KBM-7 (cell line): Measurements from ENCODE around the gene JPH2.
"Not testable (repeated sequence)": the region's sequence is repeated elsewhere in the genome, so short reads cannot be mapped to it uniquely, and the experiment has no call there.

Experiments
- DNase-seq: peaks from one replicate; pipeline ENCODE4 v3.0.0-alpha.2; 2015
- in situ Hi-C: fragments of 300-500 bp; cut with MboI; formaldehyde crosslinking; loops from 2 replicates; pipeline ENCODE4 v1.14.3; 2020; ENCODE audit warnings: low sequenced_read_pairs, low pct_unique_long_range_greater_than_20kb, mixed read lengths

The JPH2 gene

DNA sequence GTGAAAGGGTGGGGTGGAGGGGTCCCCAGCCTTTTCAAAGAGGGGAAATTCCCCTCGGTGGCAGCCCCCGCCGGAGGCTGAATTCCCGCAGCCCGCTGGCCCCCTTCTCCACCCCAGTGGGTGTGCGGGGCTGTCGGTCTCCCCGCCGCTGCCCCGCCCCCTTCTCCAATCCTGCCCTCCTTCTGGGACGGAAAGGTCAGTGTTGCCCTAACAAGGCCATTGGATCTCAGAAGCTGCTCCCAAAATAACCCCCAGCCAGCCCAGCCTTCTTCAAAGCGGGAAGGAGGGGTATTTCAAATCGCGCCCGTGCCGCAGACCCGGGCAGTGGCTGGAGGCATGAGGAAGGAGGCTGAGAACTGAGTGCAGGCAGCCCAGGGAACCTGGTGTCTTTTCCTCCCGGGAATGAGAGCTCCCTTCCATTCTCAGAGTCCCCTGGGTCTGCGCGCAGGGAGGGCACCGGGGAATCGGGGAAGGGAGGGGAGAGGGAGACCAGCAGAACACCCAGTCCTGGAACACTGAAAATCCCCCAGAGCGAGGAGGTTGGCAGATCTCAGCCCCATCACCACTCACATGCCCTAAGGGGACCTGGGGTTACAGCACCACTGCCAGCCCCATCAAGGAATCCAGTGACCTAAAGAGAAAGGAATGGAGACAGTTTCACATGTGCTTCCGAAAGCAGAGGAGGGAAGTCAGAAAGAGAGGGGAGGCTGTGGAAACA is at the start of gene JPH2:
Gene JPH2 (minus strand): TSS at position 135 of the 718 bp plus-strand sequence. CDS start 483 bp downstream, outside the sequence.
- in situ Hi-C loops: no loop called here
- no peak for DNase-seq

DNA sequence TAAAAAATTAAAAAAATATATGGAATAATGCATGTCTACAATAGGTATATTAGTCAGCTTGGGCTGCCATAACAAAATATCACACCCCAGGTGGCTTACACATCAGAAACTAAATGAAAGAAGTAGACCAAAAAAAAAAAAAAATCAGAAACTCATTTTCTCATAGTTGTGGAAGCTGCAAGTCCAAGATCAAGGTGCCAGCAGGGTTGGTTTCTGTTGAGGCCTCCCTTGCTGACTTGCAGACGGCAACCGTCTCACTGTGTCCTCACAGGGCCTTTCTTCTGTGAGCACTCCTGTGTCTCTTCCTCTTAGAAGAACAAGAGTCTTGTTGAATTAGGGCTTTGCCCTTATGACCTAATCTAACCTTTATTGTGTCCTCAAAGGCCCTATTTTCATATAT is 48.7 kb upstream of the JPH2 start:
- in situ Hi-C loops: no loop called here

DNA sequence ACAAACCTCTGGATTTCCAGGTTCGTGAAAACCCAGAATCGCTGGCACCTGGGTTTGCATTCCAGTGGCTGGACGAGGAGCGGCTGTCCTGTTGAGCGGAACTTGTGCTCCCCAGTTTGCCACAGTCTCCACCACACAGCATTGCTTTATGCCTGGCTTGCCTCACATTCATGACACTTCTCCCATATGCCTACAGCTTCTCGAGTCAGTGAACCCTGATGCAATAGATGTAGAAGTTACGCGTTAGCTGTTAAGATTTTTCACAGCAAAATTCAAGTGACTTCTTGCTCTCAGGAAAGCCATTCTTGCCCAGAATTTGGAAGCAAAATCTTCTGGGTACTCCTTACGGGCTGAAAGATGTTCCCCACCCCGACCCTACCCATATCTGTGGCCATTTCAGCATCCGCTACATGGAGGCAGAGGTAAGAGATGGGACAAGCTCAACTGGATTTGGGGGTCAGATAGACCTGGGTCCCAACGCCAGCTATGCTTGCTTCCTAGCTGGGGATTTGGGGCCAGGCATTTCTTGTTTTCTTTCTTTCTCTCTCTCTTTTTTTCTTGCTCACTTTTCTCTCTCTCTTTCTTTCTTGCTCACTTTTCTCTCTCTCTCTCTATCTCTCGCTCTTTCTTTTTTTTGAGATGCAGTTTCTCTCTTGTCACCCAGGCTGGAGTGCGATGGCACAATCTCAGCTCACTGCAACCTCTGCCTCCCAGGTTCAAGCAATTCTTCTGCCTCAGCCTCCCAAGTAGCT is 47.8 kb upstream of the JPH2 start:
- in situ Hi-C loops: no loop called here

More for the DNA sequence above, 48.7 kb upstream of the JPH2 start:
- no peak for DNase-seq

DNA sequence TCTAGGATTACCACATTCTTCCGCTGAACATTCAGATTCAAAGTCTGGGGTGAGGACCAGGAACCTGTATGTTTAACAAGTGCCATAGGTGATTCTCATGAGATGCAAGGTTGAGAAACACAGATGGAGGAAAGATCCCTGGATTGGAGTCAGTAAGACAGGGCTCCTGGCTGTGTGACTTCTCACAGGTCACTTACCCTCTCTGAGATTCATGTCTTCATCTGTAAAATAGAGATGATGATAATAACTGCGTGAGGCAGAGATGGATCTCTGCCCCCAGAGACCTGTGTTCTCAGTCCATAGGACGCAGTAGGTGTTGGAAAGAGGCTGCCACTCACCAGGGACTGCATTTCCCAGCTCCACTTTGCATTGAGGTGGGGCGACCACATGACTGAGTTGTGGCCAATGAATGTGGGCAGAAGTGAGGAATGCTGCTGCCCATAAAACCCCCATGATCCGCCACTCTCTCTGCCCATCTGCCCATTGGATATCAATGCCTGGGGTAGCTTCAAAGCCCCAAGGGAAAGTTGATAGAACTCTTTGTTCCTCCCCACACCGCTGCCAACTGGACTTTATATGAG is 46.5 kb upstream of the JPH2 start:
- no peak for DNase-seq
- in situ Hi-C loops: no loop called here

More for the DNA sequence above, 47.8 kb upstream of the JPH2 start:
- DNase-seq: no peak

DNA sequence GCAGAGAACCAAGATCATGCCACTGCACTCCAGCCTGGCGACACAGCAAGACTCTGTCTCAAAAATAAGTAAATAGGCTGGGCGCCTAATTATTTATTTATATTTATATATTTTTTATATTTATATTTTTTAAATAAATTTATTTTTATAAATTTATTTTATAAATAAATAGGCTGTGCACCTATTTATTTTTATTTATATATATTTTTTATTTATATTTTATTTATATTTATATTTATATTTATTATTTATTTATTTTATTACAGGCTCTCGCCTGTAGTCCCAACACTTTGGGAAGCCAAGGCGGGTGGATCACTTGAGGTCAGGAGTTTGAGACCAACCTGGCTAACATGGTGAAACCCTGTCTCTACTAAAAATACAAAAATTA is 45.5 kb upstream of the JPH2 start:
- not testable (repeated sequence) for DNase-seq

DNA sequence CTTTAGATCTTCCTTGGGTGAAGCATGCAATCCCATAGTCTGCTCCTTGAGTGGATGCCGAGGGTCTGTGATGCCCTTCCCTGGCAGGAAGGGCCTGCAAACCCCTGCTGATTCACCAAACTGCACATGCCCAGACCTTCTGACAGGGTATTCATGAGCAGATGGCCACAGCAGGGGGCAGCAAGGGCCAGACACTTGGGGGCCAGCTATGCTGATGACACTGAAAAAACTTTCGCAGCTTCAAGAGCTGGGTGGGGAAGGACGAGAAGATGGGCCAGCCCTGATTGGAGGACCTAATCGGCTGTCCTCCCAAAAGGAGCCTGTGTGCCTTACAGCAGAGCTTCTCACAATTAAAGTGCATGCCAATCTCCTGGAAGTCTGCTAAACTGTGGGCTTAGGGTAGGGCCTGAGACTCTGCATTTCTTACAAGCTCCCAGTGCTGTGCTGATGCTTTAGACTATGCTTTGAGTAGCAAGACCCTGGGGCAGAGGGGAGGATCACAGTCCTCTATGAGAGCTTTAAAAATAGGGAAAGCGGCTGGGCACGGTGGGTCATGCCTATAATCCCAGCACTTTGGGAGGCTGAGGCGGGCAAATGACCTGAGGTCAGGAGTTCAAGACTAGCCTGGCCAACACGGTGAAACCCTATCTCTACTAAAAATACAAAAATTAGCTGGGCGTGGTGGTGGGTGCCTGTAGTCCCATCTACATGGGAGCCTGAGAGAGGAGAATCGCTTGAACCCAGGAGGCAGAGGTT is 44.9 kb upstream of the JPH2 start:
- DNase-seq: no peak

More for the DNA sequence above, 45.5 kb upstream of the JPH2 start:
- in situ Hi-C loops: not testable (repeated sequence)

DNA sequence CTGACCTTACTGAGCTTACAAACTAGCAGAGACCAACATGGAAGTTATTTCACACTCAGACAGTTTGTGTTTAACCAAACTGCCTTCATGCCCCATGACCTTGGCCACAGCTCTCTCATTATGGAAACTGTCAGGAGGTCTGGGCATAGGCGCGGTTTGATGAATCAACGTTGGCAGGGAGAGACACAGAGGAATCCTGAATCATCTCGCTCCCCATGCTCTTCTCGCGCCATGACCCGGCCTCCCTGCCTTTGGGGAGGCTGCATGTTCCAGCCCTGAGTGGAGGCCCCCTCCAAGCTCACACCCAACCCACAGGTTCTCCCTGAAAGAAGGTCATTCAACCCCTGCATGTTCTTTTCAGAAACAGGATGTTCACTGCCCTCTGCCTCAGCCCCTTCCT is 44.2 kb upstream of the JPH2 start:
- in situ Hi-C loops: no loop called here
- DNase-seq: no peak

More for the DNA sequence above, 44.9 kb upstream of the JPH2 start:
- in situ Hi-C loops: no loop called here

DNA sequence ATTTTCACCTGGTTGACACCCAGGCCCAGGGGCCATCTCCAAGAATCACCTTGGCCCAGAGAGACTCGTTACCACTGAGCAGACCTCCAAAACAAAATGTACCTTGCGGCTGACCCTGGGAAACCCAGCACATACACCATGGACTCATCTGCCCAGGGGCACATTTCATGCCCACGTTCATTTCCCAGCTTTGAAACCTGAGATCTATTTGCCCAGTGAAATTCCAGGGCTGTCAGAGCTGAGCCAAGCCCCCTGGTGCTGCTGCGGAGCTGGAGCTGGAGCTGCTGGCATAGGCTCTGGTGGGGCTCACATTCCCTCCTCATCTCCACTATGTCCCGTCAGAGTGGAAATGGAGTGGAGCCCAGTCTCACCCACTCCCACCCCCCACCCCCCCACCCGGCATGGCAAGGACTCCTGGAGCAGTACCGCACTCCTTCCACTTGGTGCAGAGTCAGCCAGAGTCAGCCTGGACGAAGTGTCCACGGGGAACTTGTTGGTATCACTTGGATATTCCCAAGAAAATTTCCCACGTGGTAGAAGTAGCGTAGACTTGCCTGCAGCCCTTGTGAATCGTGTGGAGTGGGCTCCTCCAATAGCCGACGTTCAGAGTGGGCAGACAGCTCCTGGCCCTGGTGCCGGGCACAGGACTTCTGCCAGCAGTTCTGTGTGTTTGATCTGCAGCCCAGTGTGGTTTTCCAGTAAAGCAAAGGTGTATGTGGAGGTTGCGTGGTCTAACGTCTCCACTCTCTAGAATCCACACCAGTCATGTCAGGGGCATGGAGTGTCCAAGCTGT is 41.7 kb upstream of the JPH2 start:
- no peak for DNase-seq

DNA sequence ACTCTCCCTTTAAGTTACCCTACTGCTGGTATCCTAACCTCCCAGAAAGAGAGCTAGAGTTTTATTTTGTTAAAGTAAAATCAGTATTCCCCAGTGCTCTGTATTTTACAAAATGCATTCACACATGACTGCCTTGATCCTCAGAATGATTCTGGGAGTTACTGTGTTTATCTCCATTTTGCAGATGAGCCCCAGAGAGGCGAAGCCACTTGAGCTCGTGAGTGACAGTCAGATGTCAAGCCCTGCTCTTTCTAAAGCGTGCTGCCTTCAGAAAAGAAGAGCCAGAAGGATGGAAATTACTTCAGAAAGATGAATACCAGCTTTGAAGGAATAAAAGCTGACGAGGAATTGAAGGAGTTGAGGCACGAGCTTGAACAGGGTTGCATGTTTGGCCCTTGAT is 37.6 kb upstream of the JPH2 start:
- DNase-seq: no peak
- in situ Hi-C loops: loop anchor here (25.0 kb wide), 1 partner anchor 163 kb away; no protein-coding TSS in a partner anchor

More for the DNA sequence above, 41.7 kb upstream of the JPH2 start:
- in situ Hi-C loops: no loop called here

DNA sequence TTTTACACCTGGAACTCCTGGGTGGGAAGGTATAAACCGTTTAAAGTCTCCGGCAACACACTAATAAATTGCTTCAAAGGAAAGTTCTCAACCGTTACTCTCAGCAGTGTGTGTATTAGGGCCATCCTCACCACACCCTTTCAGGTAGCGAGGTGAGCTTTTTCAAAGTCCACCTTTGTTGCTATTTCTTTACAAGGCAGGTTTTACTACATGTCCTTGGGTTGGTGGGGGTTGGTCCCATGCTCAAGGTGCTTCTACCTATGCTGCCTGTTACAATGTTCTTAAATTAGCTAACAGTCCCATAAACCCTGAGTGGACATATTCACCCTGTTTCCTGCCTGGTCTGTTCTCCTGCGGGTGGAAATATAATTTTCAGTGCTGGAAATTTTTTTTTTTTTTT is 36.7 kb upstream of the JPH2 start:
- DNase-seq: no peak
- in situ Hi-C loops: loop anchor here (25.0 kb wide), 1 partner anchor 164 kb away; no protein-coding TSS in a partner anchor

DNA sequence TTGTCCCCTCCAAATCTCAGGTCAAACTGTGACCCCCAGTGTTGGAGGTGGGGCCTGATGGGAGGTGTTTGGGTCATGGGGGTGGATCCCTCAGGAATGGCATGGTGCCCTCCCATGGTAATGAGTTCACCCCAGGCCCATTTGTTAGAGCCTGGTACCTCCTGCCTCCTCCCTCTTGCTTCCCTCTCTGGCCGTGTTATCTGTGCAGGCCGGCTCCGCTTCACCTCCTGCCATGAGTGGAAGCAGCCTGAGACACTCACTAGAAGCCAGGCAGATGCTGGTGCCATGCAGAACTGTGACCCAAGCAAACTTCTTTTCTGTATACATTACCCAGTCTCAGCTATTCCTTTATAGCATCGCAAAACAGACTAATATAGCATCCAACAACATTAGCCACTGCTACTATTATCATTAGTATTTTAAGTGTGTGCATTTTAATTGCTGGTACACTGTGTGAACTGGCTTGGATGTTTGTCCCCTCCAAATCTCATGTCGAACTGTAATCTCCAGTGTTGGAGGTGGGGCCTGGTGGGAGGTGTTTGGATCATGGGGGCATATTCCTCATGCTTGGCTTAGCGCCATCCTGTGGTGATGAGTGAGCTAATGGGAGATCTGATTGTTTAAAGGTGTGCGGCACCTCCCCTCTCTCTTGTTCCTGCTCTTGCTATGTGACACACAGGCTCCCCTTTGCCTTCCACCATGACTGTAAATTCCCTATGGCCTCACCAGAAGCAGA is 35.8 kb upstream of the JPH2 start:
- in situ Hi-C loops: loop anchor here (25.0 kb wide), 1 partner anchor 164 kb away; no protein-coding TSS in a partner anchor
- no peak for DNase-seq

DNA sequence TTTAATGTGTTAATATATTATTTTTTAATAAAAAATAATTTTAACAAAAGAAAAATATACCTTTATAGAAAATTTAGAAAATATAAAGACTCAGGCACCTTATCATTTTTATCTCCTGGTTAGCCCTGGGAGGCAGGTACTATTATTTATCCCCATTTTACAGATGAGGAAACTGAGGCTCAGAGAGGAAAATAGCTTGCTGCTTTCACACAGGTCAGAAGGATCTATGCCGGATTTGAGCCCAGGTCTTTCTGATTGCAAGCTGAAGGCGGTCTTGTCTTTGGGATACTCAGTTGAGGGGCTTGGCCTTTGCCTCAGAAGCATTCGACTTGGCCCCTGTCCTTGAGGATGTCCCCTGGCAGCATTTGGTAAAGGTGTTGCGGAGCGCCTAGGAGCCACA is 35.0 kb upstream of the JPH2 start:
- DNase-seq: no peak
- in situ Hi-C loops: loop anchor here (25.0 kb wide), 1 partner anchor 165 kb away; no protein-coding TSS in a partner anchor

DNA sequence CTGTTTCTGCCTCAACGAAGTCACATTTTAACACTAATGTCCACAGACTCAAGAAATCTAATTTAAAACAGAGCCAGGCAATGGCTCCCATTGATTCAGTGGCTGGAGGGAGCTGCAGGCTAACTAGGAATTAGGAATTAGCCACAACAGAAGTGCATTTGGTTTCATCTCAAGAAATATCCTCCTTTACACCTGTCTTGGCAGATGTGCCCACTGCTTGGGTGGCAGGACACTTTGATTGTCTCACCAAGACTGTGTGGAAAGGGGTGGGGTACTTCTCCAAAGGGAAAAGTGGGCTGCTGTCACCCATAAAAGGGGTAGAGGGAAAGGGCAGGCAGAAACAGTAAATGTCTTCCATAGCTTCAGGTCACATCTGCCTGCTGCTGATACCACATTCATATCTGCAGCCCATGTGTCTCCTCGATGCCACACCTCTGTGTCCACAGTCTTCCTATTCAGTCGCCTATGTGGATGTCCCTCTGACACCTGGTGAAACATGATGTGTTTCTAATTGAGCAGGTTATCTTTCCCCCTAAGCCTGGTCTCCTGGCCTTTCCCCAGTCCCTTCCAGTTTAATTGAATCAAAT is 34.5 kb upstream of the JPH2 start:
- in situ Hi-C loops: loop anchor here (25.0 kb wide), 1 partner anchor 166 kb away; no protein-coding TSS in a partner anchor
- no peak for DNase-seq

DNA sequence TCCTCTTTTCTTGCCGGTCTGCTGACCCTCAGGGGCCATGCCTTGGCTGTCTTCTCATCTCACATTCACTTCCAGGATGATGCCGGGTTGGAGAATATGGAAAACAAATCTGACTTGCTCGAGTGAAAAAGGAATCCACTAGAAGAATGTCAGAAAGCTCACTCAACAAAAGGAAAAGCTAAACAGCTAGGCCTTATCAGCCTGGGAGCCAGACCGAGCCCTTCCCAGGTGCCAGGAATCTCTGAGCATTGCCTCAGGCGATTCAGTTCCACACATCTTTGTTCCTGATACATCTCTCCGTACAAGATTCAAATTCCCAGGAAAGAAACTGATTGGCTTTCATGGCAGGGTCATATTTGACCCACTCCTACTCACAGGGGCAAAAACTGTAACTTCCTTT is 32.8 kb upstream of the JPH2 start:
- in situ Hi-C loops: loop anchor here (25.0 kb wide), 1 partner anchor 168 kb away; no protein-coding TSS in a partner anchor
- DNase-seq: no peak

DNA sequence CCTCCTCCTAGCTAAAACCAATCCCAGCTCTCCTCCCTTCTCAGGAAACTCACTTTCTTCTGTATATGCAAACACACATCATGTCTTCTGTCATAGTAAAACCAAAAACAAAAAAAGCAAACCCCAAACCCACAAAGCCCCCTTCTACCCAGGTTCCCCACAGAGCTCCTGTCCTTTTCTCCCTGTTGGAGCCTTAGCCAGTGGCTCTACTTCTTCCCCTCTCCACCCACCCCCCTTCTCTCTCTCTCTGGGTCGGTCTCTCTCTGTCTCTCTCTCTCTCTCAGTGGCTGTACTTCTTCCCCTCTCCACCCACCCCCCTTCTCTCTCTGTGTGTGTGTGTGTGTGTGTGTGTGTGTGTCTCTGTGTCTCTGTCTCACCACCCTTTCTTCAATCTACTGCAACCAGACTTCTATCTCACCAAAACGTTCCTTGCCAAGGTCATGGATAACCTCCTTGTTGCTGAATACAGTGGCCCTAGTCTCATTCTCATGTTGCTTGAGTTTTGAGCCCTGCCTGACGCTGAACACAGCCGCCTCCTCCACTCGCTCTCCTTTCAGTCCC is 32.3 kb upstream of the JPH2 start:
- no peak for DNase-seq
- in situ Hi-C loops: loop anchor here (25.0 kb wide), 1 partner anchor 168 kb away; no protein-coding TSS in a partner anchor

DNA sequence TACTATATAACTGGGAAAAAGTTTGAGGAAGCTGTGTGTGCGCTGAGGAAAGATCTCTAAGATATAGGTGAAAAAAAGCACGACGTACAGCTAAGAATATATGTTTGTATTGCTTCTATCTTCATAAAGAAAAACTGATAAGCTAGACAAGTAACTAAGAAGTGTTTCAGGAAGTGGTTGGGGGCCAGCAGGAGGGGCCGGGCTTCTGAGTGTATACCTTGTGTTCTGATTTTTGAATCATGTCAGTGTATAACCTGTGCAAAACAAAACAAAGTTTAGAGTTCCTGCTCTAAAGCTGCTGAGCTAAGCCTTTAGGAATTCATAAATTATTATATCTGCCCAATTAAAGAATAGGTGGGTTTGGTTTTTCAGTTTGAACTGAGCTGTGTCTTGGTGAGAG is 31.5 kb upstream of the JPH2 start:
- in situ Hi-C loops: loop anchor here (25.0 kb wide), 1 partner anchor 169 kb away; no protein-coding TSS in a partner anchor

More for the DNA sequence above, 31.5 kb upstream of the JPH2 start:
- DNase-seq: no peak
